Cardiac muscle cell (in vitro differentiated cells and primary cell): ENCODE measurements around the gene DENND1B. TPM values are rescaled to one million over a fixed set of nuclear protein-coding genes. Genes with fewer than 3 reads are reported as not detected.

Experiments
- DNase-seq, 2 donors: peaks; one replicate each; pipeline versions ENCODE4 v3.0.0 to v3.0.0-alpha.2; 2010 to 2017; ENCODE audit warnings: low read depth in 1 of 2, low spot score in 1 of 2
- H3K27ac ChIP-seq: fragments of 200-600 bp; sonication (generic); 2 replicates; pipeline ENCODE4 v1.5.1; 2016
- H3K27me3 ChIP-seq: fragments of 200-600 bp; sonication (generic); 2 replicates; pipeline ENCODE4 v1.6.0; 2016; ENCODE audit warnings: control low read depth
- H3K36me3 ChIP-seq: fragments of 200-600 bp; sonication (generic); 2 replicates; pipeline ENCODE4 v1.5.1; 2016; ENCODE audit warnings: control low read depth
- H3K4me1 ChIP-seq: fragments of 200-600 bp; sonication (generic); 2 replicates; pipeline ENCODE4 v1.8.1; 2017; ENCODE audit warnings: low read depth, mild to moderate bottlenecking, mixed run types
- H3K4me3 ChIP-seq: fragments of 200-600 bp; sonication (generic); 2 replicates; pipeline ENCODE4 v1.5.1; 2016; ENCODE audit warnings: mild to moderate bottlenecking
- H3K9me3 ChIP-seq: fragments of 200-600 bp; sonication (generic); 2 replicates; pipeline ENCODE4 v1.5.1; 2017; ENCODE audit warnings: low read depth, mild to moderate bottlenecking, control low read depth
- polyA plus RNA-seq: library from polyadenylated mRNA; unstranded; fragments of >200 nt; fragmentation: Nextera tagmentation; extraction: Ambion mirVana; gene quantifications from 2 replicates; pipeline ENCODE4 v1.2.1, GENCODE V29; 2016
- total RNA-seq: library from RNA; depleted of rRNA; stranded (reverse); fragments of >200 nt; gene quantifications from 2 replicates; pipeline ENCODE4 v1.2.3, GENCODE V29; 2016
- TF ChIP-seq, protein P1 (sequence below): IDR thresholded peaks from 2 replicates; pipeline ENCODE4 v1.5.1; 2012; ENCODE audit warnings: low read depth, mild to moderate bottlenecking, low read length

Gene DENND1B
- total and polyA plus RNA-seq, 2 experiments from 2014 or later, result 9.9 to 11.0 TPM

DNA sequence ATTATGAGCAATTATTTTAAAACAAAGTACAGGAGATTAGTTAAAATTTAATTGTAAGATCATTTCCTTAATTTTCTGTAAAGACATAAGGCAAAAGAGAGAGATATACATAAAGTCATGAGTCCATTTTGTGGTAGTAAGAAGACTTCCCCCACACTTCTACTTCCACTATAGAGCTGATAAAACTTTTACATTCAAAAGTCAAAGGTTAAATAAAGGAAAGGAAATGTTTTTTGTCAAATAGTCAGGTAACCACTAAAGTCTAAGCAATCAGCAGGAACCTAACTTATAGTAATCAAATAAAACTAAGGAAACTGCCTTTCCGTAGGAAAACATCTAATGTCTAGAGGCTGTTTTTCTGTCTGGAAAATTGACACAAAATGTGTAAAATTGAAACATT lies 110.9 kb downstream of the DENND1B start:
- H3K4me3 ChIP-seq, result no peak overlapping the region
- TF ChIP-seq, protein P1, sequence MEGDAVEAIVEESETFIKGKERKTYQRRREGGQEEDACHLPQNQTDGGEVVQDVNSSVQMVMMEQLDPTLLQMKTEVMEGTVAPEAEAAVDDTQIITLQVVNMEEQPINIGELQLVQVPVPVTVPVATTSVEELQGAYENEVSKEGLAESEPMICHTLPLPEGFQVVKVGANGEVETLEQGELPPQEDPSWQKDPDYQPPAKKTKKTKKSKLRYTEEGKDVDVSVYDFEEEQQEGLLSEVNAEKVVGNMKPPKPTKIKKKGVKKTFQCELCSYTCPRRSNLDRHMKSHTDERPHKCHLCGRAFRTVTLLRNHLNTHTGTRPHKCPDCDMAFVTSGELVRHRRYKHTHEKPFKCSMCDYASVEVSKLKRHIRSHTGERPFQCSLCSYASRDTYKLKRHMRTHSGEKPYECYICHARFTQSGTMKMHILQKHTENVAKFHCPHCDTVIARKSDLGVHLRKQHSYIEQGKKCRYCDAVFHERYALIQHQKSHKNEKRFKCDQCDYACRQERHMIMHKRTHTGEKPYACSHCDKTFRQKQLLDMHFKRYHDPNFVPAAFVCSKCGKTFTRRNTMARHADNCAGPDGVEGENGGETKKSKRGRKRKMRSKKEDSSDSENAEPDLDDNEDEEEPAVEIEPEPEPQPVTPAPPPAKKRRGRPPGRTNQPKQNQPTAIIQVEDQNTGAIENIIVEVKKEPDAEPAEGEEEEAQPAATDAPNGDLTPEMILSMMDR, result no peak
- H3K27ac ChIP-seq, result no peak overlapping the region
- peaks cover 9% of the 10 kb centered on the region for H3K4me1 ChIP-seq
- no peaks in the 10 kb centered on the region for H3K27me3 ChIP-seq
- no peaks in the 10 kb centered on the region for H3K9me3 ChIP-seq
- no peaks in the 10 kb centered on the region for H3K36me3 ChIP-seq
- no peak for DNase-seq

DNA sequence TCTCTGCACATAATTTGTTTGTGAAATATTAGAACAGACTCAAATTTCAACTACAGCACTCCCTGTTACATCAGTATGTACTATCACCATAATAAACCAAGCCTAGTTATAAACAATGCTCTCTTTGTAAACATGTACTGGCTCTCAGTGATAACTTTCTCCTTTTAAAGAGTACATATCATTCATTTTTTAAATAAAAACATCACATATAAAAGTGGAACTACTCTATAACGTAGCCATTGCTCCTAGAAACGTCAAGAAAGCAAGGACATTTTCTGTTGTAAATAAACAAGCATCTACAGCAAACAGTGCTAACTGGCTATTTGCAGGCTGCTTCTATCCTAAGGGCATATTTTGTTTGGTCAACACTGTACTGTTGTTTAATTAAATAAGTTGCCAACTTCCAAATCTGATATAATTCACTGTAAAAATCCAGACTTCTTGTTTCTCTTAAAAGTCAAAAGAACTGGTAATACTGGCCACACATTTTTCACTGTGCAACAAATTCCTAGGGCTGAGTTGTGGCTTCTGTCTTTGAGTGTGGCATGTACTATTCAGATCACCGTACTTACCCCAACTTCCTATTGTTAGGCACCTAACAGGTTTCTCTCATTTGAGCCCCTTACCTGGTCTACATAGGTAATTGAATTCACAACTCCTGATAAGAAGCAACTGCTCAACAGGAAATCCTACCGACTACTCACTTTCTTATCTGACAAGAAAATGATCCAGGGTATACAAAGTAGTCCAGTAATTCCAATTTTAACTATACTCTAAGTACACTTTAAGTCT lies 111.9 kb downstream of the DENND1B start:
- no peak overlapping the region for H3K4me3 ChIP-seq
- no peaks in the 10 kb centered on the region for H3K36me3 ChIP-seq
- H3K9me3 ChIP-seq, result no peaks in the 10 kb centered on the region
- H3K27me3 ChIP-seq, result no peaks in the 10 kb centered on the region
- DNase-seq, result no peak
- H3K27ac ChIP-seq, result no peak overlapping the region
- TF ChIP-seq, protein P1, result no peak
- H3K4me1 ChIP-seq, result peaks cover 9% of the 10 kb centered on the region

DNA sequence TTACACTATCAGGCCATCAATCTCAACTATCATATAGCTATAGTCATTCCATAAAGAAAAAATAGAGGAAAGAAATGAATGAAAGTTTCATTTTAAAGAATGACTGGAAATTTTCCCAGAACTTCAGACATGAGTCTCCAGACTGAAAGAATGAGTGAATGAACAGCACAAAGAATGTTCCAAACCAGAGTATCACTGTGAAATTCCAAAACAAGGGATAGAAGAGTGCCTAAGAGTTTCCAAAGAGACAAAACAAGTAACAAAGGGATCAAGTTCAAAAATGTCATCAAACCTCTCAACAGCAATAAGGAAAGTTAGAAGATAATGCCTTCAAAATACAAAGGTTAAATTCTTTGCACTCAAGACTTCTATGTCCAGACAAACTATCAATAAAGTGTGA lies 114.9 kb downstream of the DENND1B start:
- Histone ChIP-seq H3K36me3 (no peaks in the 10 kb centered on the region), H3K27ac (no peak overlapping the region), H3K9me3 (no peaks in the 10 kb centered on the region), H3K27me3 (no peaks in the 10 kb centered on the region), H3K4me1 (peaks cover 9% of the 10 kb centered on the region), H3K4me3 (no peak overlapping the region)
- TF ChIP-seq, protein P1, result no peak
- no peak for DNase-seq

DNA sequence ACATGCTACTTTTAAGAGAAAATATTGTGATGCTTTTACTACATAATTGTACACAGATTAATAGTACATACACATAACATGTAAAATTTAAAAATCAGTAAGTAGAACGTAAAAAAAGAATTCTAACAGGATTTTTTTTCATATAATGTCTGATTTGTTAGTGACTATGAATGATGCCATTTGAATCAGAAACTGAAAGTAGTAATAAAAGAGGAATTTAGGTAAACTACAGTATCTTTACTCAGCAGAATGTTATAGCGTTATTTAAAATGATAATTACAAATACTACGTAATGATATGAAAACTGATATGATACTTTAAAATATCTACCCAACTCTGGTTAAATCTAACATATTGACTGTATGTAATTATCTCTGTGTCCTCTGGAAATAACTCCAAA lies 116.1 kb downstream of the DENND1B start:
- TF ChIP-seq, protein P1, result no peak
- Histone ChIP-seq H3K4me3 (no peak overlapping the region), H3K4me1 (peaks cover 5% of the 10 kb centered on the region), H3K27ac (no peak overlapping the region), H3K9me3 (no peaks in the 10 kb centered on the region), H3K27me3 (no peaks in the 10 kb centered on the region), H3K36me3 (no peaks in the 10 kb centered on the region)
- DNase-seq, result no peak

DNA sequence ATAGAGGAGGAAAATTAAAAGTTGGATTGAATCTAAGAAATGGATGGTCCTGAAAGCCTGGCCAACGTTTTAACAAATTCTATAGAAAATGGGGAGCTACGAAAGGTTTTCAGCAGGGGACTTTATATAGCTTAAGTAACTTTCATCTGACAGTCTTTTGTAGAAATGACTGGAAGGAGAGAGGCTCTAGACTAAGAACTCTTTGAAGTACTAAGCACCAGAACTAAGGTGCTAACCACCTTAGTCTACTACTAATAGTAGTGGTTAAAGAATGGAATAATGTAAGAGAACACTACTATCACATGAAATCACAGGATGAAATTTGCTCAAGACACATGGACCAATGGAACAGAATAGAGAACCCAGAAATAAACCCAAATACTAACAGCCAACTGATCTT lies 126.1 kb downstream of the DENND1B start:
- no peak overlapping the region for H3K27ac ChIP-seq
- peaks cover 3% of the 10 kb centered on the region for H3K36me3 ChIP-seq
- no peaks in the 10 kb centered on the region for H3K4me1 ChIP-seq
- H3K9me3 ChIP-seq, result no peaks in the 10 kb centered on the region
- DNase-seq, result no peak
- TF ChIP-seq, protein P1, result no peak
- H3K4me3 ChIP-seq, result no peak overlapping the region
- H3K27me3 ChIP-seq, result no peaks in the 10 kb centered on the region
